Posterior vena cava (tissue), 2 donors: ENCODE results near the gene WWOX. TPM values are rescaled to one million over a fixed set of nuclear protein-coding genes. Genes with fewer than 3 reads are reported as not detected.
"Not testable (repeated sequence)": the region's sequence is repeated elsewhere in the genome, so short reads cannot be mapped to it uniquely, and the experiment has no call there.

Experiments used
- DNase-seq: peaks from one replicate; pipeline ENCODE4 v3.0.0-alpha.2; 2020; ENCODE audit warnings: low spot score
- intact Hi-C, 2 donors: fragments of 100-400 bp; cut with DNase I; formaldehyde crosslinking; loops; one replicate each; pipeline versions ENCODE4 v1.14.1 to v1.14.2; 2022 to 2023
- total RNA-seq, 2 donors: library from RNA; stranded (reverse); fragmentation: NEBNext Ultra II Directional; extraction: Animal tissue kit (Norgen Biotek cat#: 25700); gene quantifications; one replicate each; pipeline ENCODE4 v1.2.1, GENCODE V29; 2021
- donor health status: DM: yes; HTN: yes; CAD: no.
- donor health status: DM: yes; HTN: yes; CAD: no.

Gene WWOX
- total RNA-seq, 2 donors from 2014 or later, result 12.5 to 16.9 TPM

GRCh38 chr16:79247386-79247785, 1147.9 kb downstream of the WWOX start:
- no peak for DNase-seq
- intact Hi-C loops, result loop anchor here in 1 of 2 donors (1.0 kb wide), 1 partner anchor 48 kb away; no protein-coding TSS in a partner anchor

GRCh38 chr16:79248351-79248750, 1148.9 kb downstream of the WWOX start:
- DNase-seq, result no peak
- intact Hi-C loops, result no loop called here

GRCh38 chr16:79250502-79251098, 1151.1 kb downstream of the WWOX start:
- DNase-seq, result no peak
- intact Hi-C loops, result no loop called here

- DNase-seq, result no peak
- intact Hi-C loops, result no loop called here
Measured at GRCh38 chr16:79253100-79253631, 1153.7 kb downstream of the WWOX start.

- intact Hi-C loops, result no loop called here
- DNase-seq, result no peak
Measured at GRCh38 chr16:79257953-79258490, 1158.6 kb downstream of the WWOX start.

GRCh38 chr16:79260890-79261289, 1161.4 kb downstream of the WWOX start:
- DNase-seq, intact Hi-C loops: not testable (repeated sequence)

GRCh38 chr16:79261481-79261940, 1162.1 kb downstream of the WWOX start:
- intact Hi-C loops, result no loop called here
- DNase-seq, result no peak

GRCh38 chr16:79261944-79262552, 1162.6 kb downstream of the WWOX start:
- no peak for DNase-seq
- intact Hi-C loops, result no loop called here

Other genes with a start within 250 kb of the WWOX start
- not detected for gene CLEC3A, start 77.1 kb upstream of the WWOX start, total RNA-seq